Measurements from ENCODE around the gene ARHGAP32.

ARHGAP32 gene

GRCh38 chr11:129106788-129107187, 85.3 kb downstream of the ARHGAP32 start:
- no peak for FAIRE-seq

- FAIRE-seq, result no peak
Observed at GRCh38 chr11:129102756-129103155, 89.4 kb downstream of the ARHGAP32 start.

- FAIRE-seq, result no peak
Observed at GRCh38 chr11:129102225-129102624, 89.9 kb downstream of the ARHGAP32 start.

GRCh38 chr11:129093283-129093682, 98.8 kb downstream of the ARHGAP32 start:
- FAIRE-seq, result no peak

GRCh38 chr11:129090056-129090455, 102.1 kb downstream of the ARHGAP32 start:
- no peak for FAIRE-seq

GRCh38 chr11:129089279-129089678, 102.8 kb downstream of the ARHGAP32 start:
- no peak for FAIRE-seq

- no peak for FAIRE-seq
Observed at GRCh38 chr11:129086976-129087375, 105.1 kb downstream of the ARHGAP32 start.

GRCh38 chr11:129077191-129077590, 114.9 kb downstream of the ARHGAP32 start:
- FAIRE-seq, result no peak

GRCh38 chr11:129075757-129076156, 116.4 kb downstream of the ARHGAP32 start:
- FAIRE-seq, result no peak

- FAIRE-seq, result no peak
Observed at GRCh38 chr11:129067454-129067853, 124.7 kb downstream of the ARHGAP32 start.

GRCh38 chr11:129066229-129066628, 125.9 kb downstream of the ARHGAP32 start:
- FAIRE-seq, result no peak

- no peak for FAIRE-seq
Observed at GRCh38 chr11:129063118-129063517, 129.0 kb downstream of the ARHGAP32 start.

- FAIRE-seq, result no peak
Observed at GRCh38 chr11:129061492-129062230, 130.5 kb downstream of the ARHGAP32 start.

- FAIRE-seq, result no peak
Observed at GRCh38 chr11:129056916-129057315, 135.2 kb downstream of the ARHGAP32 start.

GRCh38 chr11:129055196-129055595, 136.9 kb downstream of the ARHGAP32 start:
- FAIRE-seq, result no peak

GRCh38 chr11:129048911-129049310, 143.2 kb downstream of the ARHGAP32 start:
- no peak for FAIRE-seq

- no peak for FAIRE-seq
Observed at GRCh38 chr11:129045150-129045549, 147.0 kb downstream of the ARHGAP32 start.

GRCh38 chr11:129042503-129042902, 149.6 kb downstream of the ARHGAP32 start:
- no peak for FAIRE-seq

GRCh38 chr11:129041611-129042018, 150.5 kb downstream of the ARHGAP32 start:
- FAIRE-seq, result no peak

- no peak for FAIRE-seq
Observed at GRCh38 chr11:129040934-129041333, 151.2 kb downstream of the ARHGAP32 start.

GRCh38 chr11:129035244-129035643, 156.9 kb downstream of the ARHGAP32 start:
- FAIRE-seq, result no peak

GRCh38 chr11:129034001-129034400, 158.1 kb downstream of the ARHGAP32 start:
- FAIRE-seq, result no peak

GRCh38 chr11:129023968-129024676, 168.0 kb downstream of the ARHGAP32 start:
- FAIRE-seq, result no peak

GRCh38 chr11:129021295-129021694, 170.8 kb downstream of the ARHGAP32 start:
- FAIRE-seq, result no peak

All from G401.6 (cell line).